Measurements from ENCODE around the gene TRPV6. TPM values are rescaled to one million over a fixed set of nuclear protein-coding genes. Genes with fewer than 3 reads are reported as not detected.

TRPV6 gene
- polyA plus RNA-seq, 1 donor (not counting 4 experiments of a cell fraction or from before 2014, with no cell fraction given) = 1.5 TPM

GRCh38 chr7:142906643-142907042, 21.1 kb upstream of the TRPV6 start:
- no peak for FAIRE-seq
- Histone ChIP-seq H3K27me3 (ENCODE audit: control insufficient read depth, extremely low read depth, insufficient read depth, low read length) (no peaks in the 10 kb centered on the region), H3K4me2 (ENCODE audit: control insufficient read depth, extremely low read depth, insufficient read depth, low read depth, low read length) (no peak overlapping the region), H2AFZ (ENCODE audit: control insufficient read depth, low read length) (no peak overlapping the region), H3K9me1 (ENCODE audit: control insufficient read depth, extremely low read depth, insufficient read depth, low read length) (no peaks in the 10 kb centered on the region), H4K20me1 (ENCODE audit: control insufficient read depth, extremely low read depth, insufficient read depth, low read length) (no peaks in the 10 kb centered on the region), H3K4me3 (ENCODE audit: control insufficient read depth in 2 of 3, extremely low read depth in 1 of 3, insufficient read depth in 2 of 3, low read depth in 1 of 3, low read length in 3 of 3) (no peak overlapping the region), H3K9ac (ENCODE audit: control insufficient read depth, extremely low read depth, insufficient read depth, low read length) (no peak overlapping the region), H3K79me2 (ENCODE audit: control insufficient read depth, insufficient read depth, low read length) (no peaks in the 10 kb centered on the region), H3K36me3 (ENCODE audit: control insufficient read depth in 2 of 2, extremely low read depth in 1 of 2, insufficient read depth in 2 of 2, low read length in 2 of 2) (no peaks in the 10 kb centered on the region), H3K9me3 (ENCODE audit: control insufficient read depth, low read depth, low read length) (no peaks in the 10 kb centered on the region), H3K4me1 (ENCODE audit: control insufficient read depth, extremely low read depth, insufficient read depth, low read length) (no peaks in the 10 kb centered on the region), H3K27ac (ENCODE audit: control insufficient read depth, insufficient read depth, low read length) (no peak overlapping the region)
- TF ChIP-seq EZH2 (IDR thresholded peaks at IDR 0.05; ENCODE audit: low read length) (no peak), CTCF (optimal IDR thresholded peaks at IDR 0.05 in 1 of 3, IDR thresholded peaks at IDR 0.05 in 1 of 3, conservative IDR thresholded peaks at IDR 0.05 in 1 of 3; ENCODE audit: extremely low read depth in 1 of 3, insufficient read depth in 2 of 3, low read length in 3 of 3) (no peak)
- dilution Hi-C loops (cut with MboI; ENCODE audit: extremely low pct_ligation_motif_present, low sequenced_read_pairs) = no loop called here
- DNase-seq (ENCODE audit: low read depth, low spot score) = no peak

GRCh38 chr7:142905759-142906158, 20.2 kb upstream of the TRPV6 start:
- FAIRE-seq = no peak
- Histone ChIP-seq H3K9me1 (ENCODE audit: control insufficient read depth, extremely low read depth, insufficient read depth, low read length) (no peaks in the 10 kb centered on the region), H4K20me1 (ENCODE audit: control insufficient read depth, extremely low read depth, insufficient read depth, low read length) (no peaks in the 10 kb centered on the region), H3K4me3 (ENCODE audit: control insufficient read depth in 2 of 3, extremely low read depth in 1 of 3, insufficient read depth in 2 of 3, low read depth in 1 of 3, low read length in 3 of 3) (no peak overlapping the region), H3K27ac (ENCODE audit: control insufficient read depth, insufficient read depth, low read length) (no peak overlapping the region), H3K79me2 (ENCODE audit: control insufficient read depth, insufficient read depth, low read length) (no peaks in the 10 kb centered on the region), H3K4me1 (ENCODE audit: control insufficient read depth, extremely low read depth, insufficient read depth, low read length) (no peaks in the 10 kb centered on the region), H3K4me2 (ENCODE audit: control insufficient read depth, extremely low read depth, insufficient read depth, low read depth, low read length) (no peak overlapping the region), H3K27me3 (ENCODE audit: control insufficient read depth, extremely low read depth, insufficient read depth, low read length) (no peaks in the 10 kb centered on the region), H2AFZ (ENCODE audit: control insufficient read depth, low read length) (no peak overlapping the region), H3K9me3 (ENCODE audit: control insufficient read depth, low read depth, low read length) (no peaks in the 10 kb centered on the region), H3K9ac (ENCODE audit: control insufficient read depth, extremely low read depth, insufficient read depth, low read length) (no peak overlapping the region), H3K36me3 (ENCODE audit: control insufficient read depth in 2 of 2, extremely low read depth in 1 of 2, insufficient read depth in 2 of 2, low read length in 2 of 2) (no peaks in the 10 kb centered on the region)
- no peak for TF ChIP-seq EZH2 (IDR thresholded peaks at IDR 0.05; ENCODE audit: low read length)
- TF ChIP-seq CTCF (optimal IDR thresholded peaks at IDR 0.05 in 1 of 3, IDR thresholded peaks at IDR 0.05 in 1 of 3, conservative IDR thresholded peaks at IDR 0.05 in 1 of 3; ENCODE audit: extremely low read depth in 1 of 3, insufficient read depth in 2 of 3, low read length in 3 of 3) = no peak
- DNase-seq (ENCODE audit: low read depth, low spot score) = no peak
- dilution Hi-C loops (cut with MboI; ENCODE audit: extremely low pct_ligation_motif_present, low sequenced_read_pairs) = no loop called here
